Measurements from ENCODE around the gene EP300.

DNA sequence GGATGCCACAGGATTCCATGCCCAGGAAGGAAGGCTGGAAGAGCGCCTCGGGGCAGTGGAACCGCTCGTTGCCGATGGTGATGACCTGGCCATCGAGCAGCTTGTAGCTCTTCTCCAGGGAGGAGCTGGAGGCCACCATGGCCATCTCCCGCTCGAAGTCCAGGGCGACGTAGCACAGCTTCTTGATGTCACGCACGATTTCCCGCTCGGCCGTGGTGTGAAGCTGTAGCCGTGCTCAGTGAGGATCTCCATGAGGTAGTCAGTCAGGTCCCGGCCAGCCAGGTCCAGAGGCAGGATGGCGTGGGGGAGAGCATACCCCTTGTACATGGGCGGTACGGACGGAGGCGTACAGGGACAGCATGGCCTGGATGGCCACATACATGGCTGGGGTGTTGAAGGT is 17.9 kb upstream of the EP300 start:
- TF ChIP-seq, protein P1, sequence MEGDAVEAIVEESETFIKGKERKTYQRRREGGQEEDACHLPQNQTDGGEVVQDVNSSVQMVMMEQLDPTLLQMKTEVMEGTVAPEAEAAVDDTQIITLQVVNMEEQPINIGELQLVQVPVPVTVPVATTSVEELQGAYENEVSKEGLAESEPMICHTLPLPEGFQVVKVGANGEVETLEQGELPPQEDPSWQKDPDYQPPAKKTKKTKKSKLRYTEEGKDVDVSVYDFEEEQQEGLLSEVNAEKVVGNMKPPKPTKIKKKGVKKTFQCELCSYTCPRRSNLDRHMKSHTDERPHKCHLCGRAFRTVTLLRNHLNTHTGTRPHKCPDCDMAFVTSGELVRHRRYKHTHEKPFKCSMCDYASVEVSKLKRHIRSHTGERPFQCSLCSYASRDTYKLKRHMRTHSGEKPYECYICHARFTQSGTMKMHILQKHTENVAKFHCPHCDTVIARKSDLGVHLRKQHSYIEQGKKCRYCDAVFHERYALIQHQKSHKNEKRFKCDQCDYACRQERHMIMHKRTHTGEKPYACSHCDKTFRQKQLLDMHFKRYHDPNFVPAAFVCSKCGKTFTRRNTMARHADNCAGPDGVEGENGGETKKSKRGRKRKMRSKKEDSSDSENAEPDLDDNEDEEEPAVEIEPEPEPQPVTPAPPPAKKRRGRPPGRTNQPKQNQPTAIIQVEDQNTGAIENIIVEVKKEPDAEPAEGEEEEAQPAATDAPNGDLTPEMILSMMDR (IDR thresholded peaks at IDR 0.05; ENCODE audit: poor library complexity, severe bottlenecking), result no peak
- TF ChIP-seq RAD21 (conservative IDR thresholded peaks at IDR 0.05), result no peak
- no peak for TF ChIP-seq EZH2 (IDR thresholded peaks at IDR 0.05; ENCODE audit: borderline replicate concordance, insufficient read depth, low read length, poor library complexity, severe bottlenecking)
- no peak for TF ChIP-seq MXI1 (conservative IDR thresholded peaks at IDR 0.05; ENCODE audit: poor library complexity, severe bottlenecking)
- no peak for TF ChIP-seq POLR2AphosphoS5 (IDR thresholded peaks at IDR 0.05)
- TF ChIP-seq SMC3 (conservative IDR thresholded peaks at IDR 0.05; ENCODE audit: poor library complexity), result no peak
- no peak for TF ChIP-seq TAF1 (IDR thresholded peaks at IDR 0.05; ENCODE audit: low read depth)
- no peak for TF ChIP-seq EP300 (conservative IDR thresholded peaks at IDR 0.05; ENCODE audit: poor library complexity, severe bottlenecking)
